NB4 (cell line): ENCODE measurements around the gene SERPINA4.

Experiments used
- CTCF ChIP-seq: IDR thresholded peaks from one replicate; pipeline ENCODE4 v1.5.1; 2012; ENCODE audit warnings: low read depth, low read length
- MAX ChIP-seq: IDR thresholded peaks from 2 replicates; pipeline ENCODE4 v1.6.1; 2011; ENCODE audit warnings: low read depth, low read length
- MYC ChIP-seq: IDR thresholded peaks from 2 replicates; pipeline ENCODE4 v1.6.1; 2011; ENCODE audit warnings: low read depth, low read length
- POLR2A ChIP-seq: IDR thresholded peaks from 2 replicates; pipeline ENCODE4 v1.6.1; 2011; ENCODE audit warnings: mild to moderate bottlenecking; ENCODE audit not compliant: insufficient read length; ENCODE audit errors: extremely low read depth

DNA sequence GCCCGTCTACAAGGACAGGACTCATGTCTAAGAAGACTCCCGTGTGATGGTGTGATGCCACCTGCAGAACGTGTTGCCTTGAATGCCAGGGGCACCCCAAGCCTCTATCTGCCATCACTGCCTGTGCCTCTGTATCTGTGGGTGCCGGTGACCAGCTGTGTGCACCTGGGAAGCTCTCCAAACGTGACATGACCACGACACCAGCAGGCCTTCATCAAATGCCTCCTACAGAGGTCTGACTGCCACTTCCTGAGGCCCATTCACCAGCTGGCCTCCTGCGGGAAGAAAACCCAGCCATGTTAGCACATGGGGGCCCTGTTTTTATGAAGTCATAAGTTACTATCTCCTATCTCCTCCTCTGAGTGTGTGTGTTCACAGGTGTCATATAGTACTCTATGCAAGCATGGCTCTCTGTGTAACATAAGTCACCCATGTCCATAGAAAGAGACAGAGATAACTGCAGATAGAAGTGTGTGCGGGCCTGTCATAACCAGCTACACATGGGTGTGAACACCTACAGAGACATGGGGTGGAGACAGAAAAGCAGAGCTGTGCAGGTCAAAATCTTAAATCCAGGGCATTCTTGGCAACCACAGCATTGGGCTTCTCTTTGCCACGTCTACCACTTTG lies 18.3 kb upstream of the SERPINA4 start:
- TF ChIP-seq POLR2A (no peak), CTCF (no peak), MYC (no peak), MAX (no peak)
